ENCODE results near the gene DLG4. TPM values are rescaled to one million over a fixed set of nuclear protein-coding genes. Genes with fewer than 3 reads are reported as not detected.
A peak's percentile ranks its signal among the peaks of the same experiment; 100 is the strongest.

Gene DLG4
- total RNA-seq, result 12.0 and 12.5 TPM in 2 replicates
- total RNA-seq (2013), result 2.1 TPM
- 2.0 and 2.5 TPM in 2 replicates for polyA plus RNA-seq
- polyA minus RNA-seq, result 5.2 and 6.5 TPM in 2 replicates

- Mint-ChIP-seq H3K4me3 (peak within 1 kb of the TSS; percentile 97), H3K4me1 (peaks cover 48% of the 10 kb centered on the region), H3K27ac (peak within 1 kb of the TSS; percentile 93), H3K9me3 (ENCODE audit: insufficient read depth) (no peaks in the 10 kb centered on the region), H3K27me3 (no peaks in the 10 kb centered on the region)
- ATAC-seq (ENCODE audit: low read depth), result peak; percentile 76
- H3K4me1 ChIP-seq (ENCODE audit: control insufficient read depth in 2 of 2, insufficient read depth in 2 of 2, low read length in 2 of 2), result peaks cover 20 to 47% of the 10 kb centered on the region in 2 donors
- ChIA-PET POLR2A (interaction anchor here (0.5 to 9.1 kb wide), 10 partner anchors 13 to 187 kb away, joined by 3 to 157 read pairs (median 5); partner anchors contain the start of genes CTDNEP1, DVL2, ELP5 and GABARAP), CTCF (interaction anchor here (0.7 to 3.8 kb wide), 19 partner anchors 10 to 217 kb away, joined by 3 to 47 read pairs (median 5); partner anchors contain the start of genes ACAP1, DVL2, GABARAP and PHF23)
- WGBS (ENCODE audit: insufficient coverage), result 2% methylated on average over 62 of the region's 63 CpGs
- TF ChIP-seq EZH2 (IDR thresholded peaks at IDR 0.05; ENCODE audit: borderline replicate concordance, insufficient read depth, low read depth, low read length, poor library complexity, severe bottlenecking) (no peak), CTCF (IDR thresholded peaks at IDR 0.05) (no peak)
- peak within 1 kb of the TSS; percentile 31 to 86 (median 80) for H3K4me3 ChIP-seq (ENCODE audit: control extremely low read depth in 1 of 5, extremely low read depth in 1 of 5, insufficient read depth in 1 of 5, low read depth in 2 of 5, low read length in 4 of 5)
- H4K20me1 ChIP-seq (ENCODE audit: control insufficient read depth, insufficient read depth, low read length, poor library complexity, severe bottlenecking), result no peaks in the 10 kb centered on the region
- H3K79me2 ChIP-seq (ENCODE audit: control insufficient read depth, insufficient read depth, low read length), result peaks cover 7% of the 10 kb centered on the region
- no peaks in the 10 kb centered on the region for H3K27me3 ChIP-seq (replicated peaks in 1 of 4; ENCODE audit: control extremely low read depth in 1 of 4, control insufficient read depth in 3 of 4, insufficient read depth in 4 of 4, low read length in 3 of 4)
- peak within 1 kb of the TSS; percentile 94 for H3K4me2 ChIP-seq (replicated peaks; ENCODE audit: low read depth, low read length, poor library complexity, severe bottlenecking)
- no peaks in the 10 kb centered on the region for H3K9me3 ChIP-seq (ENCODE audit: control extremely low read depth in 1 of 3, control insufficient read depth in 2 of 3, insufficient read depth in 1 of 3, low read length in 2 of 3)
- peak within 1 kb of the TSS; percentile 42 to 78 for H3K27ac ChIP-seq (ENCODE audit: low read length in 2 of 2)
- peaks cover 0 to 29% of the 10 kb centered on the region in 2 experiments for H3K36me3 ChIP-seq (replicated peaks in 1 of 2; ENCODE audit: control extremely low read depth in 1 of 2, control insufficient read depth in 1 of 2, extremely low read depth in 1 of 2, insufficient read depth in 2 of 2, low read length in 1 of 2)
- DNase-seq, result peak; percentile 78
- H2AFZ ChIP-seq (ENCODE audit: insufficient read depth, low read depth, low read length, poor library complexity, severe bottlenecking), result peak within 1 kb of the TSS; percentile 86
- intact Hi-C loops (cut with micrococcal nuclease), result loop anchor here (1.0 to 2.0 kb wide), 4 partner anchors 14 to 77 kb away; partner anchors contain the start of genes DVL2 and PHF23
- H3K9ac ChIP-seq (ENCODE audit: low read length), result peak within 1 kb of the TSS; percentile 83
Measured at GRCh38 chr17:7219812-7220592, at the start of gene DLG4, which contains the start of gene ACADVL. TSS of gene DLG4 (minus strand) at chr17:7219836. TSS of gene ACADVL (plus strand) at chr17:7219938. CDS start at chr17:7219985, 47 bp downstream.

All from B cell (primary cell).